Measurements from ENCODE around the gene ABHD15.

The ABHD15 gene

DNA sequence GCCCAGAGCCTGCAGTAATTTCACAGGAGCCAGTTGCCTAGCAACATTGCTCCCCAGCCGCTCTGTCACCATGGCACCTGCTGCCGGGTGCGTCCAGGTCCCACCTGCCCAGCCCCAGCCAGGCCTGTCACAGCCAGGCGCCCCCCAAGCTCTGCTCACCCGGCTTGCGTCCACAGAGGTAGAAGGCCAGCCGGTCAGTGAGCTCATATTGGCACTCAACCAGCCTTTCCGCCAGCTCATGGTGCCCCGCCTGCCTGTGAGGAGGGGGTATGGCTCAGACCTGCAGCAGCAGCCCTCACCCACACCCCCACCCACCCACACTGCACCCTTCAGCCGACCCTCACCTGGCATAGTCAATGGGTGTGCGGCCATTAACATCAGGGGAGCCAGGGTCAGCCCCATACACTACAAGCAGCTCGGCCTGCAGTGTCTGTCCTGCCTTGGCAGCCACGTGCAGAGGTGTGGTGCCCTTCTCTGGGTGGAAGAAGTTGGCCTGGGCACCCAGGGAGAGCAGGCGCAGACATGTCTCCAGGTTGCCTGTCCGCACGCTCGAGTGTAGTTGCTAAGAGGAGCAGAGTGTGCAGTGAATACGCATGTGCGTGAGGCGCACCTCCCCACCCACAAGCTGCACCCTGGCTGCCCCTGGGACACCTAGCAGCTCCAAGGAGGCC, 14.9 kb upstream of the ABHD15 start:
- DNase-seq: no peak

DNA sequence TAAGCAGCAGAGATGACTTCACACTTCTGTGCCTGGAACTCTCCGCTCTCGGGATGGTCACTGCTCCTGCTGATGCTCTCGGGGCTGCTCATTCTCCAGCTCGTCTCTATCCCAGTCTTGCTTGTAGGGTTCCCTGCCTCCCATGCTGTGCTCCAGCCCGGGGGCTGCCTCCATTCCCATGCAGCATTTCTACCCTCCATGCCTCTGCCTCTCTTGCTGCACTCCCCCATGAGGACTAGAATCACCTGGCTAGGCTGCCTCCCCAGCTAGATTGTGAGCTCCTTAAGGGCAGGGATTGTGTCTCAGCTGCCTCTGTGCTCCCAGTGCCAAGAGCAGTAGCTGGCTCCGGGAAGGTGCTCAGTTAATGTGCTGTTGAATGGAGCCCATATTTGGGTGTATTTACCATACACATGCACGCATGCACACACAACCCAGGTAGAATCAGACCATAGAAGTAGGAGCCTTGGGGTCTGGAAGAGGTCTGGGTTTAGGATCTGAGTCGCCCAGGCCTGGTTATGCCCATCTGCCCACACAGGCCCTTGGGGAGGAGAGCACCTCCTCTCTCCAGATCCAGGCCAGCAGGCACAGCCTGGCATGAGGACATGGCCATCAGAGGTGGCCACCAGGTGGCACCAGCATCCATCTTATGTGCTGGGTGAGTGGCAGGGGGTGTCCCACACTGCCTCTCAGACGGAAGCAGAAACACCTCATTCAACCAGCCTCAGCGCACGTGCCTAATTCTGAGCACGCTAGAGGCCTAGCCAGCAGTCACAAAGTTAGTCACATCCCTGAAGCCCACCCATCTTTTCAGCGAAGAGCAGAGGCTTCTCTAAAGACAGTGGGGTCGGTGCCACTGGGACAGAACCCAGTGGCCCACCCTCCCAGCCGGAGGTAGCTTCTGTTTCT, 13.3 kb upstream of the ABHD15 start:
- peak; percentile 63 for DNase-seq

DNA sequence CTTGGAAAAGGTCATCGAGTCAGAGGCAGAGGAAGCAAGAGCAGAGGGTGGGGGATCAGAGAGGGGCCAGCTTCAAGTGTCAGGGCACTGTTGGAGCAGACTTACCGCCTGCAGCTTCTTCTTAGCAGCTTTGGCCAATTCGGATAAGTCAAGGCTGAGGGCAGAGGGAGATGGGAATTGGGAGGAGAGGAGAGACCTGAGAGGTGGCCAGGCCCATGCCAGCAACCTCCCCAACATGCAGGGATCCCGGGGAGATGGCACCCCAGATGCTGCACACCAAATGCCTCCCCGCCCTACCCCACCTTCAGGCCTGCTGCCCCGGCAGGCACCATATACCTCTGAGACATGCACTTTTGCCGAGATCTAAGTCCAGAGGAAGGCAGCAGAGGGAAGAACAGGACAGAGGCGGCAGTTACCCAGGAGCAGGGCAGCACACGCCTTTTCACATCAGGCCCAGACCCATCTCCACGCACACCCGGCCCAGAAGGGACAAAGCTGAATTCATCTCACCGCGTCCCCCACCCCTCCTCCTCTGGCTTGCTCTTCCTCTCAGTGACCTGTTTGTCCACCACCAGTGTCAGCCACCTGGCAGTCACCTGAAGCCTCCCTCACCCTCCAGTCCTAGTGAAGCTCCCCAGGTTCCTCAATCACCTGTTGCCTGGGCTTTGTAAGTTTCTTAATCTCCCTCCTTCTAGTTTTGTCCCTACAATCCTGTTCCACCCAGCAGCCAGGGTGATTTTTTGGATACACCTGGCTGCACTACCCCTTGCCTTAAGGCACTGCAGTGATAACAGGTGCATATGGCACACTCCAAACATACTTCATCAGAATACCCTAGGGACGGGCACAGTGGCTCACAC, 12.0 kb upstream of the ABHD15 start:
- DNase-seq: no peak

DNA sequence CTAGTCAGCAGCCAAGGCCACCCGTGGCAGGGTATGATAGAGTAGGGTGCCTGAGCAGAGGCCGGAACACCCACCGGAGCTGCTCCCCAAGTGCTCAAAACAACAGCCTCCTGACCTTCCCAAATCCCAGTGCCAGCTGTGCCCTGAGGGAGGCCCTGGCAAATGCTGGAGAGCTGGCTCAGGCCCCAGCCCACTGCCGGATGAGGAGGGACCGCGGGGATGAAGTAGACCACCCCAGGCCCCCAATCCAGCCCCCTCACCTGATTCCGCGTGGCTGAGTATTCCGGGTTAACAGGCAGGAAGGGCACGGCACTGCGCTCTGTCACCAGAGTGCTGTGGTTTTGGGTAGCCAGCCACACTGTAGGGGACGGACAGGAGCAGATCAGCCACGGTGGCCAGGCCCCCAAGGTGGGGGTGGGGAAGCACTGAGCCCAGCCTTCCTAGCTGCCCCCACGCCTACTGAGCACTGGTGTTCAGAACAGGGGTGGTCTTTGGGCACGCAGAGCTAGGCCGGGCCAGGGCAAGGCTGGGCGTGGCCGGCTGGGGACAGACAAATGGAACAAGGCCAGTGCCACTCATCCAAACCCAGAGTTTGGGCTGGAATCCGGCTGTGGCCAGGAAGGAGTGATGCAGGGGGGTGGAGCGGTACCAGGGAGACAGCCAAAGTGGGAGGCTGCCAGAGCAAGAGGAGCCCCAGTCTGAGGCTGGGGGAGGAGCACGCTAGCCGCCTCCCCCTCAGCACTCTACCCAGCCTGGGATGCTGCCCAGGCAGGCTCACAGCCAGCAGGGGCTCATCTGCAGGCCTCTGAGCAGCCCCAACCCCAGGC, 10.8 kb upstream of the ABHD15 start:
- peak; percentile 47 for DNase-seq

DNA sequence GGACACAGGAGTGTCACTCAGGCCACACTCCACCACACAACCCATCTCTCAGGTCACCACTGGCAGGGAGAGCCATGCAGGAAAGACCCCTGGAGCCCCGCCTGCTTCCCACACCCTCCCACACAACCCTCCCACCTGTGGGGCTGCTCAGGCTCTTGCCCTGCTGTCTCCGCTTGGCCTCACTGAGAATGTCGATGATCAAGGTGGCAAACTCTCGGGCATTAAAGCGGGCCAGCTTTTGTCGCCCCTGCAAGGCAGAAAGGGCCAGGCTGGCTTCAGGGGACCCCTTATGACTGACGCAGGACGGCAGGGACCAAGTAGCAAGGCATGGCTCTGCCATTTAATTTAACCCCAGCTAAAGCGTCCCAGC, 10.1 kb upstream of the ABHD15 start:
- DNase-seq: no peak

DNA sequence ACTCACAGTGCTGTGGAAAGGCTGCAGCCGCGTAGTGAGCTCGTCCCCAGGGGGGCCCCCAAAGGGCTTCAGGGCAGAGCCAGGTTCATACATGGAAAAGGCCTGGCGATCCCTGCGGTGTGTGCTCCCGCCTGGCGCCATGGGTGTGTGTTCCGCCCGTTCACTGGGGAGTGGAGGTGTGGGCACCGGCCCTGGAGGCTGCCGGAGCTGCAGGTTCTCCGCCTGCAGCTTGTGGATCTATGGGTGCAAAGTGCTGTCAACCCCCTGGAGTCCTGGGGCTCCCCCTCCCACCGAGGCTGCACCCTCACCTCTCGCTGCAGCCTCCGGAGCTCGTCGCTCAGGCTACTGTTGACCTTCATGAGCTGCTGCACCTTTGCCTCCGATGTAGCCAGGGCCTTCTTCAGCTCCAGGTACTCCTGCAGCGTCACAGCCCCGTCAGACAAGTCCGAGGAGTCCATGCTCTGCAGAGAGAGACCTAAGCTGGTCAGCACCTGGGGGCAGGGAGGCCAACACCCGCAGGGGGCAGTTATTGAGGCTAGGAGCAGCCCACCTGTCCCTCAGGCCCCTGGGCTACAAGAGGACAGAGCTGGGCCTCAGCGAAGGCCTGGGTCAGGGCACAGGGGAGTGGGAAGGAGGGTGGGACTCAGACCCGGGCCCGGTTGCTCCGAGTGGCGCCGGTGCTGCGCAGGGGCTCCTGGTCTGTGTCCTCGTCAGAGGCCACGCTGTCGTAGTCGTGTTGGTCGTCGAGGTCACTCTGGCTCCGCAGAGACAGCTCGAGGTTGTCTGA, 9.6 kb upstream of the ABHD15 start:
- DNase-seq: no peak

DNA sequence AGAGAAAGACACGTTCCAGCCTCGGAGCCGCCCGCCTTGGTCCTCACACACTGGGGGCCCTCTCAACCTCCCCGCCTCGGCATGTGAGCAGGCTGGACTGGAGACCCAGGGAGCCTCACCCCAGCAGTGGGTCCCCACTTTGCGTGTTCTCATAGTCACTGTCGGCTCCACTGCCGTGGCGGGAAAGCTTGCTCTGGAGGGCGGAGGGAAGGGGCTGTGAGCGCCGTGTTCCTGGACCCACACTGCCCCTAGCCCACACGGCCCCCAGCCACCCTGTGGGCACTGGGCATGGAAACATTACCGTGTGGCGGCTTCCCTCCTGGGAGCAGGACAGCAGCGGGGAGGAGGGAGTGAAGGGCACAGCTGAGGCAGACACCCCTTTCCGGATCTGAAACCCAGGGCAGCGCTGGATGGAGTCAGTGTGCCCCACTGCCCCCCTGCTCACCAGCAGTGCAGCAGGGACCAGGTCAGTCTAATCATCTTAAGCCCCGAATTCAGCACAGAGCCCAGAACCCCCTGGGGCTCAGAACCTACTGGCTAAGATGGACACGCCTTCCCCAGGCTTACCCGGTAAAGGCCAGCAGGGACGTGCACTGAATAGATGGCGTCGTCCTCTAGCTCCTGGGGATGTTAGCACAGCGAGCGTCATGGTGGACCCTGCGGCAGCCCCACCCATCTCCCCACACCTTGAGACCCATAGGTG, 8.8 kb upstream of the ABHD15 start:
- no peak for DNase-seq

DNA sequence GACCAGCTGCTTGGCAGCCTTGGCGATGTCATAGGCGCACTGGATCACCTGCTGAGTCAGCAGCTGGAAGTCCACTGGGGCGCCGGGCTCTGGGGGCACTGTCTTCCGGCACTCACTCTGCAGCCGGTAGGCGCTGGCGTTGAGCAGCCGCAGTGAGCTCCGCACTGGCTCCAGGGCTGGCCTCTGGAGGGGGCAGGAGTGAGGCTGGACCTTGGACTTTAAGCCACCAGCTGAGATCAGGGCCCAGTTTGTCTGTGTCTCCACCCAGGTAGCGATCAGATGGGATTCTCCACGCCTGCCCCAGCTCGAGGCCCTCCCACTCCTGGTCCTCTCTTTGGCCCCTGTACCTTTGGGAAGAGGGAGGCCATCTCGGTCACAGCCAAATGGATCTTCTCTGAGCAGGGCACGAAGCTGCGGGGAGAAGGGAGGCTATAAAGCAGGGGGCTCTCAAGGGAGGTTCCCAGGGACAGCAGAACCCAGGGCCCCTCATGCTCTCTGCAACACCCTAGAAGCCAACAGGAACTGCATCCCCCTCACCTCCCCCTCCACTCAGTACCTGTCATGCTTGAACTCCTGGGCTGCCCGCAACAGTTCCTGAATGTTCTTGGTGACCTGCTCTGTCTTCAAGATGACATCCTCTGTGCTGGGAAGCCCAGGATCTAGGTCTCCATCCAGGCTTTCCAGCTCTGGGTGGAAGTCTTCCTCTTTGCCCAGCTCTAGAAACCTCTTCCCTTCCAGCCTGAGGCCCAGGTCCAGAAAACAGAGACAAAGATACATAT, 8.1 kb upstream of the ABHD15 start:
- DNase-seq: no peak

DNA sequence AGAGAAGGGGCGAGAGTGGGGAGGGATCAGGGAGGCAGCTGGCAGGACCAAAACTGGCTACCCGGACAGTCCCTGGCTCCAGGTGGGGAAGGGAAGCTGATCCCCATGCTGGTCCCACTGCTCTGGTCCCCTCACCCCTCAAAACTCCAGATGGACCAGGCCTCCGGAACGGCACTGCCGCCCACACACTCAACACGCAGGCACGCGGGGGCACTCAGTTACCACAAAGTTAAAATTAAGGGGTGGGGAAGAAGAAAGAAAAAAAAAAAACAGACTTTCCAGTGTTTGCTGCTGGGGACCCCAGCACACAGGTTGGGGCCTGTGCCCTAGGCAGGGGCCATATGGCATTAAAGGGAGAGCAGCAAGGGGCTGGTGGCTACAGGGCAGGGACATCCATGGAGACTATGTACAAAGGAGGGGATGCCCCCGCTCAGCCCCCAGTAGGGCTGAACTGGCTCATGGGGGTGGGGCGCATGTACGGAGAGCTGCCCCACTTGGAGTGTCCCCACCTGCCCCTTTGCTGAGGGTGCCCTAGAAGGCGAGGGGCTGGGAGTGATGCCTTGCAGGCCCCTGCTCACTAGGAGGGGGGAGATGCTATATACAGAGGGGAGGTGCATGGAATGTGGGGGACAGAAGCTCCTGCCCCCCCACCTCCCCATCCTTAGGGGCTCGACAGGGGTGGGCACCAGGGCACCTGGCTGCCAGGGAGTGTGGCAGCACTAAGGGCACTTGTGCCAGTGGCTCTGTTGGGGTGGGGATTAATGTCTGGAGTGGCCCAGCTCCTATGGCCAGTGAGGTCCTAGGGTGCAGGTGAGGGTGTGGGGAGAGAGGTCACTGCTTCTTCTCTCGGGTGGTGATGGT, 7.3 kb upstream of the ABHD15 start:
- no peak for DNase-seq

DNA sequence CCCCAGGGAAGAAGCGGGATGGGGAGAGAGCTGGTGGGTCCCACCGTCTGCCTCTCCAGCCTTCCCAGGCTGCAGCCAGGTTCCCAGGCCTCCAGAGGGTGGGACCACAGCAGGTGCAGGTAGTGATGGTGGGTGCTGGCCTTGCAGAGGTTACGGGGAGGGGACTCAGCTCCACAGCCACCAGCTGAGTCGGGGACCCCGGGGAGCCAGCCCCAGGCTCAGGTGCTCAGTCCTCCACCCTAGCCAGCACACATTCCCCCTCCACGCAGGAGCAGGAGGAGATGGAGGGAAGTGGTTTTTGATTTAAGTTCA, 6.7 kb upstream of the ABHD15 start:
- DNase-seq: no peak

DNA sequence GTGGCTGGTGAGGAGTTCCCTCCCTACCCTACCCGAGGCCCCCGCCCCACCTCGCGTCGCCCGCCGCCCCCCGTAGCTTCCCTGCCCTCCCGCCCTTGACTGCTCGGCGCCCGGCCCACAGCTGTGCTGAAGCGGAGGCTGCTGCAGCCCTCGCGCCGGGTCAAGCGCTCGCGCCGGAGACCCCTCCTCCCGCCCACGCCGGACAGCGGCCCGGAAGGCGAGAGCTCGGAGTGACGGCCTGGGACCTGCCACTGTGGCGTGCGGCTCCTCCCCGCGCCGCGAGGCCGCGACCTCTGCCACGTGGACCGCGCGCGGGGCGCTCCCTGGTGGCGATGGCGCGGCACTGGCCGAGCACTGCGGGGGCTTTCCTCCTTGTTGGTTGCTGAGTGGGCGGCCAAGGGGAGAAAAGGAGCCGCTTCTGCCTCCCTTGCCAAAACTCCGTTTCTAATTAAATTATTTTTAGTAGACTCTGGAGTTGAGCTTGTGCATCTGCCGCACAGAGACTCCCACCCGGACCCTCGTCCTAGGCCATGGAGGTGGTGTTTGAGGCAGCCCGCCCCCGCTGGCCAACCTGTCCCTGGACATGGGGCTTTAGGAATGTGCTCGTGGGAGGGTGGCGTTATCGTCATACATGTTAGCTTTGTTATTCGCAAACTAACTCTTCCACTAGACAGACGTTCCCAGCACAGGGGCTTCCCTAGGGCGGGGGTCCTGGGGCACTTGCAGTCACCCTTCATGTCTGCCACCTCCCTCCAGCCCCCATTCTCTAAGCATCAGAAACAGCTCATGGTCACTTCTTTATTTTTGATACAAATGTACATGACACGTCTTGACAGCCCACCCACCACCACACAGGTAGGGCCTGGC, 6.1 kb upstream of the ABHD15 start:
- DNase-seq: no peak

DNA sequence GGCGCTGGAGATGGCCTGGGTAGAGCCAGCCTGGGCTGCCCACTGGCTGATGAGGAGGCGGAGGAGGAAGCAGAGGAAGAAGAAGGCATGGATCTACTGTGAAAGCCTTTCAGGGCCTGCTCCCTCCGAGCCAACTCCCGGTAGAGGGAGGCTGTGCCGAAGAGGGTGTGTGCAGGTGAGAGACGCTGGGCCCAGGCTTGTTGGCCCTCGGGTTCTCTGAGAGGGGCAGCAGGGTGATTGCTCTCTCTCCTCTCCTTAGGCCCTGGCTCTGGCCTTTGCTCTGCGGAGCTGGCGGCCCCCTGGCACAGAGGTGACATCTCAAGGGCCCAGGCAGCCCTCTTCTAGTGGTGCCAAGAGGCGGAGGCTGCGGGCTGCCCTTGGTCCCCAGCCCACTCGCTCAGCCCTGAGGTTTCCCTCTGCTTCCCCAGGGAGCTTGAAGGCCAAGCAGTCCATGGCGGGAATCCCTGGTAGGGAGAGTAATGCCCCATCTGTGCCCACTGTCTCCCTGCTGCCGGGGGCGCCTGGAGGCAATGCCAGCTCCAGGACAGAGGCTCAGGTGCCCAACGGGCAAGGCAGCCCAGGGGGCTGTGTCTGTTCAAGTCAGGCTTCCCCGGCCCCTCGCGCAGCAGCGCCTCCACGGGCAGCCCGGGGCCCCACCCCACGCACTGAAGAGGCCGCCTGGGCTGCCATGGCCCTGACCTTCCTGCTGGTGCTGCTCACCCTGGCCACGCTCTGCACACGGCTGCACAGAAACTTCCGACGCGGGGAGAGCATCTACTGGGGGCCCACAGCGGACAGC, 5.2 kb upstream of the ABHD15 start:
- no peak for DNase-seq

DNA sequence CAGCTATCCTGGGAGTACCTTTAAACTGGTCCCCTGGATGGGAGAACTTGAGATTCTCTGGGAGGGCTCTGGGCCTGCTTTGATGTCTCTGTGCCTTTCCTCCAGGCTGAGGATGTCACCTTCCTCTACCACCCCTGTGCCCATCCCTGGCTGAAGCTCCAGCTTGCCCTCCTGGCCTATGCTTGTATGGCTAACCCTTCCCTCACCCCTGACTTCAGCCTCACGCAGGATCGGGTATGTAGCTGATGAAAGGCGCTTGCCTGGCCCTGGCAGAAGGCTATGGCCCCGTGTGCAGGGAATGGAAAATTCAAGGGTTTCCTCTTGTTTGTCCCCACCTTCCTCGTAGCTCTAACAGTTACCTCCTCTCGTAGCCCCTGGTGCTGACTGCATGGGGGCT, 4.6 kb upstream of the ABHD15 start:
- no peak for DNase-seq

DNA sequence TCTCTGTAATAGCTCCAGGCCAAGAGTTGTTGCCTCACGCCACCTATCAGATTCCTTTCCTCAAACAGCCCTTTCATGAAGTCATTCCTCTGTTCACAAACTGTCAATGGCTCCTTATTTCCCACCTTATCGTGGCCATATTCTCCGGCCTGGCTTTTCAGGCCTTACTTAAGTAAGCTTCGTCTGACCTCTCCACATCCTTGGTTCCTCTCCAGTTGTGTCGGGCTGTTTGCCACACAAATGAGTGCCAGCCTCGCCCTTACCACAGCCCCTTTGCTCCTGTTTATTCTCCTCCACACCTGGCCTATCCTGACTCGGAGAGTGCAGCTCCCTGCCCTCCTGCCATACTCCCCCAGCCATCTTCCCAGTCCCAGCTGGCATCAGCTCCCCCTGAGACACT, 3.7 kb upstream of the ABHD15 start:
- DNase-seq: no peak

DNA sequence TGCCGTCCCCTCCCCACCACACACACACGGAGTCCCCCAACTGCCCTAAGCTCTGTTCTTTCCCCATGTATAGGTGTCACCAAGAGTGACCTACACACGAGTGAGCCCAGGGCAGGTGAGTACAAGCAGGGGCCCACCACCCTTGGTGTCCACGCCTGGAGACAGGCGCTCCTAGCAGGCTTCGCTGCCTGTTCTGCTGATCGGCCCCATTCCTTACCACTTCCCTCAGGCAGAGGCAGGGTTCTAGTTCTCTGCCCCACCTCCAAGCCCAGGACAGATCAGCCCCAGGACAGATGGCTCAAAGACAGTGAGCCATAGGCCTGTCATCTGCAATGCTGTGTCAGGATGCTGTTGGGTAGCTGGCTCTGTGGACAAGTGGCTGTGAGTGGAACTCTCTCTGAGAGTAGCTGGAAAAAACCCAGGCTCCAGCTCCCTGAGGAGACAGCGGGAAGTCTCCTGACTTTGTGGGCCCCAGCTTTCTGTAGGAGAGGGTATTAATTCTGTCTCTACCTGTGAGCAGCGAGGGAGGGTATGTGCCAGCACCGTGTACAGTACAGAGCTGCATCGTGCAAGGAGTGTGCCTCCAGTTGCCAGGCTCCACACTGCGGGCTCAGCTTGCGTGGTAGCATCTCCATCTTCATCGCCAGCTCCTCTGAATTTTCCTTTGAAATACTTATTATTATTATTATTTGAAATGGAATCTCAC, 2.6 kb upstream of the ABHD15 start:
- no peak for DNase-seq

DNA sequence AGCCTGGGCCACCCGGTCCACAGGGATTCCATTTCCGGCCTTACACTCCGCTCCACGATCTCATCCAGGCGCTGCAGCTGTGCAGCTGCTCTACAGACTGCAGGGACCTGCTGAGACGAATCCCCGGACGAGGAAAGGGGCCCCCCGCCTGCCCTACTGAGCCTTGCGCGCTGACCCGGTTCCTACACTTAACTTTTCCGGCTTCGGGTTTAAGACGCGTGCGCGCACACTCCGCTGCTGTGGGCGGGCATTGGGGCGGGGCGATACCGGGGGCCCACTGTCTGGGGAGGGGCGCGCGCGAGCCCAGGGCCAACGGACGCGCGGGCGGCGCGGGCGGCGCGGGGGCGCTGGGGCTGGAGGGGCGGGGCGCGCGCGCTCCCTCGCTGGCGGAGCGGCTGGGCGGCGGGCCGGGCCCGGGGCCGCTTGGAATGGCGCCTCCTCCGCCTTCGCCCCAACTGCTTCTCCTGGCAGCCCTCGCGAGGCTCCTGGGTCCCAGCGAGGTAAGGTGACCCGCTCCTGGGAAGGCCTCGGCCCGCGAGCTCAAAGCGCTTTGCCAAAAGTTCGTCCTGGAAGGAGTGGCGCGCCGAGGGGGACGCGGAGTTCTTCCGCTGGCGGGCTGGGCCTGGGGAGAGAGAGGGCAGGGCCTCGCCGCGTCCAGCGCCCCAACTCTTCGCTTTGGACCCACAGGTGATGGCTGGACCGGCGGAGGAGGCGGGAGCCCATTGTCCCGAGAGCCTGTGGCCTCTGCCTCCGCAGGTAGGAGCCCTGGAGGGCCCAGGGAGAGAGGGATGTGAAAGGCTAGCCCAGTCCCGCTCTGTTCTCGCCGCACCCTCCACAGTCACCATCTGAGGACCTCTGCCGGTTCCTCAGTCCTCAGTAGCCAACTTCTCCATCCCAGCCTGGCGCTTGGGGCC, 1.8 kb upstream of the ABHD15 start, which contains the start of gene TP53I13:
TSS of gene TP53I13 (plus strand) at position 371 of the 914 bp plus-strand sequence. CDS start at position 429, 58 bp downstream.
- peak; percentile 74 for DNase-seq
